H9 (cell line): ENCODE measurements around the gene S100A3. TPM values are rescaled to one million over a fixed set of nuclear protein-coding genes. Genes with fewer than 3 reads are reported as not detected.

Experiments used
- DNase-seq: peaks from one replicate; pipeline ENCODE4 v3.0.0-alpha.2; 2017
- H2AFZ ChIP-seq: one replicate; pipeline ENCODE4 v1.6.1; 2013; ENCODE audit warnings: mild to moderate bottlenecking, low read length, control low read depth, moderate library complexity
- H2AK5ac ChIP-seq: 2 replicates; pipeline ENCODE4 v1.6.1; 2013; ENCODE audit warnings: low read length, control low read depth, mixed read lengths; ENCODE audit not compliant: insufficient read length
- H2BK120ac ChIP-seq: one replicate; pipeline ENCODE4 v1.6.1; 2013; ENCODE audit warnings: low read depth, mild to moderate bottlenecking, low read length, control low read depth, inconsistent platforms; ENCODE audit not compliant: poor library complexity, severe bottlenecking
- H2BK12ac ChIP-seq: 2 replicates; pipeline ENCODE4 v1.6.1; 2013; ENCODE audit warnings: low read length, control low read depth, mixed read lengths, low read depth; ENCODE audit not compliant: insufficient read length
- H2BK15ac ChIP-seq: 2 replicates; pipeline ENCODE4 v1.6.1; 2013; ENCODE audit warnings: low read depth, low read length, control low read depth
- H2BK20ac ChIP-seq: one replicate; pipeline ENCODE4 v1.6.1; 2013; ENCODE audit warnings: low read depth, mild to moderate bottlenecking, low read length, control low read depth, inconsistent platforms; ENCODE audit not compliant: poor library complexity, severe bottlenecking
- H2BK5ac ChIP-seq: 2 replicates; pipeline ENCODE4 v1.6.1; 2013; ENCODE audit warnings: low read length, control low read depth, mixed read lengths; ENCODE audit not compliant: insufficient read length
- H3K14ac ChIP-seq: 2 replicates; pipeline ENCODE4 v1.6.1; 2013; ENCODE audit warnings: low read length, control low read depth; ENCODE audit not compliant: insufficient read depth
- H3K18ac ChIP-seq: 2 replicates; pipeline ENCODE4 v1.6.1; 2013; ENCODE audit warnings: low read depth, mild to moderate bottlenecking, mixed read lengths, low read length, control low read depth; ENCODE audit not compliant: insufficient read length
- H3K23ac ChIP-seq: 2 replicates; pipeline ENCODE4 v1.6.1; 2013; ENCODE audit warnings: low read length, control low read depth, mixed read lengths, low read depth; ENCODE audit not compliant: insufficient read length
- H3K23me2 ChIP-seq: 2 replicates; pipeline ENCODE4 v1.6.1; 2013; ENCODE audit warnings: low read depth, mild to moderate bottlenecking, mixed read lengths, low read length, control low read depth; ENCODE audit not compliant: insufficient read length, poor library complexity, severe bottlenecking
- H3K27ac ChIP-seq: 2 replicates; pipeline ENCODE4 v1.5.1; 2013; ENCODE audit warnings: low read length, control low read depth, mixed read lengths, low read depth; ENCODE audit not compliant: insufficient read length
- H3K27me3 ChIP-seq: 2 replicates; pipeline ENCODE4 v1.6.1; 2013; ENCODE audit warnings: low read length, control low read depth, inconsistent platforms; ENCODE audit not compliant: insufficient read depth
- H3K4ac ChIP-seq: 2 replicates; pipeline ENCODE4 v1.6.1; 2013; ENCODE audit warnings: low read depth, mild to moderate bottlenecking, control low read depth, inconsistent platforms, low read length, moderate library complexity
- H3K4me1 ChIP-seq: 2 replicates; pipeline ENCODE4 v1.6.1; 2013; ENCODE audit warnings: low read length, control low read depth, inconsistent platforms; ENCODE audit not compliant: insufficient read depth
- H3K4me2 ChIP-seq: 2 replicates; pipeline ENCODE4 v1.6.1; 2013; ENCODE audit warnings: low read length, control low read depth, mixed read lengths; ENCODE audit not compliant: insufficient read length, insufficient read depth
- H3K56ac ChIP-seq: 2 replicates; pipeline ENCODE4 v1.6.1; 2013; ENCODE audit warnings: low read depth, mild to moderate bottlenecking, mixed read lengths, low read length, control low read depth; ENCODE audit not compliant: insufficient read length
- H3K79me1 ChIP-seq: 2 replicates; pipeline ENCODE4 v1.6.1; 2013; ENCODE audit warnings: low read depth, mild to moderate bottlenecking, moderate library complexity, low read length, control low read depth, inconsistent platforms; ENCODE audit not compliant: insufficient read depth, poor library complexity, severe bottlenecking
- H3K79me2 ChIP-seq: 2 replicates; pipeline ENCODE4 v1.6.1; 2013; ENCODE audit warnings: low read length, control low read depth, inconsistent platforms; ENCODE audit not compliant: insufficient read depth
- H3K9ac ChIP-seq: 2 replicates; pipeline ENCODE4 v1.6.1; 2013; ENCODE audit warnings: low read length, control low read depth, mixed read lengths; ENCODE audit not compliant: insufficient read length; ENCODE audit errors: extremely low read depth
- H3K9me3 ChIP-seq: one replicate; pipeline ENCODE4 v1.6.1; 2013; ENCODE audit warnings: low read depth, low read length, inconsistent platforms; ENCODE audit not compliant: control insufficient read depth
- H3T11ph ChIP-seq: one replicate; pipeline ENCODE4 v1.6.1; 2013; ENCODE audit warnings: mild to moderate bottlenecking, low read length, control low read depth, inconsistent platforms
- H4K20me1 ChIP-seq: one replicate; pipeline ENCODE4 v1.6.1; 2013; ENCODE audit not compliant: control insufficient read depth, insufficient read length, insufficient read depth
- H4K5ac ChIP-seq: 2 replicates; pipeline ENCODE4 v1.6.1; 2013; ENCODE audit warnings: low read depth, mild to moderate bottlenecking, mixed read lengths, low read length, control low read depth; ENCODE audit not compliant: insufficient read length
- H4K8ac ChIP-seq: replicated peaks from 2 replicates; pipeline ENCODE4 v1.6.1; 2013; ENCODE audit warnings: low read length, control low read depth, mixed read lengths, low read depth; ENCODE audit not compliant: insufficient read length
- H4K91ac ChIP-seq: 2 replicates; pipeline ENCODE4 v1.6.1; 2013; ENCODE audit warnings: low read depth, mild to moderate bottlenecking, moderate library complexity, mixed read lengths, low read length, control low read depth; ENCODE audit not compliant: insufficient read length
- H3K27ac Mint-ChIP-seq, 3 experiments: 2 replicates in 2 of 3; 3 replicates in 1 of 3; pipeline ENCODE4 v1.8.0; 2020 to 2021; ENCODE audit warnings: mixed read lengths in 3 of 3, mild to moderate bottlenecking in 1 of 3, moderate library complexity in 1 of 3
- H3K27me3 Mint-ChIP-seq: 2 replicates; pipeline ENCODE4 v1.8.0; 2021; ENCODE audit warnings: low read depth, mild to moderate bottlenecking, moderate library complexity, mixed read lengths
- H3K36me3 Mint-ChIP-seq, 3 experiments: 2 replicates in 2 of 3; 3 replicates in 1 of 3; pipeline ENCODE4 v1.8.0; 2020 to 2021; ENCODE audit warnings: low read depth in 3 of 3, mixed read lengths in 3 of 3; ENCODE audit not compliant: insufficient read depth in 1 of 3
- H3K4me1 Mint-ChIP-seq, 2 experiments: 2 replicates each; pipeline ENCODE4 v1.8.0; 2020; ENCODE audit warnings: mixed read lengths in 2 of 2
- H3K4me3 Mint-ChIP-seq, 2 experiments: 2 replicates in 1 of 2; 3 replicates in 1 of 2; pipeline ENCODE4 v1.8.0; 2020 to 2021; ENCODE audit warnings: mild to moderate bottlenecking in 2 of 2, mixed read lengths in 2 of 2, moderate library complexity in 1 of 2
- H3K9me3 Mint-ChIP-seq, 2 experiments: 2 replicates in 1 of 2; 3 replicates in 1 of 2; pipeline ENCODE4 v1.8.0; 2020; ENCODE audit warnings: mild to moderate bottlenecking in 2 of 2, mixed read lengths in 2 of 2, moderate library complexity in 1 of 2
- CTCF ChIP-seq: fragments of 200-600 bp; sonication (generic); conservative IDR thresholded peaks from 3 replicates; pipeline ENCODE4 v1.8.0; 2021; ENCODE audit warnings: antibody characterized with exemption, mild to moderate bottlenecking
- WGBS: extraction: QIAGEN DNeasy Blood & Tissue Kit; methylation state at CpG from one replicate; pipeline ENCODE4 v1.1.7; 2013; ENCODE audit warnings: missing lambda C conversion rate, low lambda C conversion rate, mixed read lengths; ENCODE audit not compliant: insufficient read length; ENCODE audit errors: extremely low coverage; 5-methylcytosine and 5-hydroxymethylcytosine counted together
- total RNA-seq: library from RNA; stranded (reverse); gene quantifications from 2 replicates; pipeline ENCODE4 v1.2.1, GENCODE V29; 2021

The S100A3 gene
- total RNA-seq, 1 experiment from 2014 or later = not detected

DNA sequence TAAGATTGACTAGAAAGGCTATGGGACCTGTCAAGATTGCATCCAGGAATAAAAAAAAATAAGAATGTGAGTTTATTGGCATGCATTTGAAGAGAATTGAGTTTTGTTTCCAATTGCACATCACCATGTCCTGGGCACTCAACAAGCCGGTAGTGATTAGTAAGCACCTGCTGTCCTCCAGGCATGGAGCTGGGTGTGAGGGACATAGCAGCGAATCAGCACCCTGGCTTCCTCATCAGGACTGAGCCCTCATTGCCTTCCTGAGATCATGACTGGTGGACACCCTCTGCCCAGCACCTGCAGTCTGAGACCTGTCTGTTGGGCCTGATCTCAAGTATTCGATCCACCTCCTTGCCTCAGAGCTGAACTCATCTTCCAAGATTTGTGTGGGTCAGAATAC, 40.0 kb downstream of the S100A3 start:
- no CpG with 5 or more reads among the region's 3 CpGs for WGBS
- Histone ChIP-seq H3K79me1 (no peaks in the 10 kb centered on the region), H2BK12ac (no peak overlapping the region), H3K18ac (no peak overlapping the region), H4K8ac (no peak overlapping the region), H3K14ac (no peak overlapping the region), H3K56ac (no peak overlapping the region), H3K27me3 (no peaks in the 10 kb centered on the region), H3K4me1 (no peaks in the 10 kb centered on the region), H2AK5ac (no peak overlapping the region), H3K23ac (no peak overlapping the region), H4K5ac (no peak overlapping the region), H2BK15ac (no peak overlapping the region), H3K4ac (no peak overlapping the region), H3K4me2 (no peak overlapping the region), H2BK120ac (no peak overlapping the region), H3K9me3 (no peaks in the 10 kb centered on the region), H4K91ac (no peak overlapping the region), H3T11ph (no peak overlapping the region), H4K20me1 (no peaks in the 10 kb centered on the region), H3K9ac (no peak overlapping the region), H3K23me2 (no peaks in the 10 kb centered on the region), H2BK5ac (no peak overlapping the region), H2AFZ (no peak overlapping the region), H3K27ac (no peak overlapping the region), H3K79me2 (no peaks in the 10 kb centered on the region), H2BK20ac (no peak overlapping the region)
- H3K9me3 Mint-ChIP-seq = no peaks in the 10 kb centered on the region
- no peak for DNase-seq
- no peak overlapping the region for H3K27ac Mint-ChIP-seq
- H3K4me1 Mint-ChIP-seq = peaks cover 4 to 9% of the 10 kb centered on the region in 2 experiments; a peak in 3 of 4 replicates
- H3K36me3 Mint-ChIP-seq = no peaks in the 10 kb centered on the region
- H3K4me3 Mint-ChIP-seq = no peak overlapping the region
- TF ChIP-seq CTCF = no peak
- peaks cover 37% of the 10 kb centered on the region for H3K27me3 Mint-ChIP-seq
